Left forelimb (tissue), 1 donor: Measurements from ENCODE around the gene SNX25.
"Not testable (repeated sequence)": the region's sequence is repeated elsewhere in the genome, so short reads cannot be mapped to it uniquely, and the experiment has no call there.

Experiments
- DNase-seq: peaks from one replicate; pipeline ENCODE4 v3.0.0-alpha.2; 2018; ENCODE audit warnings: low spot score

The SNX25 gene

GRCh38 chr4:185307136-185307950 is 97.9 kb downstream of the SNX25 start:
- DNase-seq = no peak

GRCh38 chr4:185309770-185310169 is 100.4 kb downstream of the SNX25 start:
- DNase-seq = no peak

- no peak for DNase-seq
These were observed 101.9 kb downstream of the SNX25 start for GRCh38 chr4:185311113-185311888.

DNA sequence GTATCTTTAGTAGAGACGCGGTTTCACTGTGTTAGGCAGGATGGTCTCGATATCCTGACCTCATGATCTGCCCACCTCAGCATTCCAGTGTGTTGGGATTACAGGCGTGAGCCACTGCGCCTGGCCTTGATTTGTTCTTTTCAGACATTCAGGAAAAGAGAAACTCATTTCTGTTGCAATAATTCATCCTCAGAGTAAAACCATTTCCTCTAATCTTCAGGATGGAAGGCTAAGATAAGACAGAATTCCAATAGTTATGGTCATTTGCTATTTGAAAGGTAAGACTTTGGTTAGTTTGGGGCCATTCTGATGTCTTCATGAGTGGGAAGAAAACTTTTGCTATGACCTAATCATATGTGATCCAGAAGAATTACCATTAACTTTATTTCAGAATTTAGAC is 103.3 kb downstream of the SNX25 start:
- no peak for DNase-seq

DNA sequence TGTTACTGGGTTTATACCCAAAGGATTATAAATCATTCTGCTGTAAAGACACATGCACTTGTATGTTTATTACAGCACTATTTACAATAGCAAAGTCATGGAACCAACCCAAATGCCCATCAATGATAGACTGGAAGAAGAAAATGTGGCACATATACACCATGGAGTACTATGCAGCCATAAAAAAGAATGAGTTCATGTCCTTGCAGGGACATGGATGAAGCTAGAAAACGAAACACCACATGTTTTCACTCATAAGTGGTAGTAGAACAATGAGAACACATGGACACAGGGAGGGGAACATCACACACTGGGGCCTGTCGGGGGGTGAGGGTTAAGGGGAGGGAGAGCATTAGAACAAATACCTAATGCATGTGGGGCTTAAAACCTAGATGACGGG is 108.1 kb downstream of the SNX25 start:
- not testable (repeated sequence) for DNase-seq

DNA sequence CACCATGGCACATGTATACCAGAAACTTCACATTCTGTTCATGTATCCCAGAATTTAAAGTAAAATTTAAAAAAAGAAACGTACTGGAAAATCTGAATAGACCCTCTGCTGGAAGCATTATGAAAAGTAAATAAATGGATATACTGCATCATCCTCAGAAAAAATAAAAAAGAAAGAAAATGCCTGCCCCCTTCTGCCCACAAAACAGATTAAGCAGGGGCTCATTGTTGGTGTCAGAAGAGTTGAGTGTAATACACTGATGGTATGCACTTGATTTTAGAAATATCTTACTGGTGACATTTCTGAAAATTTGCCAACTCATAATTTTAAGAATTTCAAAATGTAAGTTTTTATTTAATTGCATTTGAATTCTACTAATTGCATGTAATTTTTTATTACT is 108.5 kb downstream of the SNX25 start:
- no peak for DNase-seq

GRCh38 chr4:185318679-185319078 is 109.3 kb downstream of the SNX25 start:
- DNase-seq = no peak

DNA sequence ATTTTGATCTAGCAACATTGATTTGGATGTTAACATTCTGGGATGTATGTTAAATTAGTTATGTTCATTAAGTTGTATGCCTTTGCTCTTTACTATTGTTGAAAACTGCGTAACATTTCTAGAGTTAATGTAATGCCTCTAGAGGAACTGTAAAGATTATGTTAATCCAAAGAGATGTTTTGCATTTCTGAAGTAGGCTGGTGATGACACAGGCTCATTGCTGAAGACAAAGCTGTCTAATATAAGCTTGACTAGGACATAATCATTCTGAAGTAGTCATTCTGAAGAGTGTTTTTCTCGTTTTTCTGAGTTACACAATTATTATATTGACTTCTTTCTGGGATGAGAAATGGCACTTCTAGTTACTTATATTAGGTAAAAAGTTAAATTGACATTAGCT is 113.4 kb downstream of the SNX25 start:
- DNase-seq = no peak

- no peak for DNase-seq
These were observed 114.2 kb downstream of the SNX25 start for GRCh38 chr4:185323606-185324005.

GRCh38 chr4:185324361-185324760 is 115.0 kb downstream of the SNX25 start:
- not testable (repeated sequence) for DNase-seq

DNA sequence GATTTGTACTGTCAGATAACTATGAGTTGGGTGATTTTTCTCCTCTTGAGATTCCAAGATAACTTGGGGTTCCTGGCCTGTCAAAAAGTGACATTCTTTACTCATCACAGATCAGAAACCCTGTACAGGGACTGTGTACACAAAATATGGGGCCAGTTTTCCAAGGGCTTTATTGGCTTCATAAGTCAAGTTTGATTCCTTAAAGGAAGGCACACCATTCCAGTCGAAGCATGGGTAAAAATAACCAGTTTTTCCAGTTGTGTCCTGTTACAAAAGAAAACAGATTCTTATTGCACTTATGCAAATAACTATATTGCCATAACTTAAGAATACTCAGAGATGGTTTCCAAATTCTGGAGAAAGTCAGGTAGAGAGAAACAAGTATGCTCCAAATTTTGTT is 116.3 kb downstream of the SNX25 start:
- not testable (repeated sequence) for DNase-seq

- DNase-seq = no peak
These were observed 119.2 kb downstream of the SNX25 start for GRCh38 chr4:185328586-185328985.

- not testable (repeated sequence) for DNase-seq
These were observed 120.6 kb downstream of the SNX25 start for GRCh38 chr4:185329879-185330510.

- no peak for DNase-seq
These were observed 123.4 kb downstream of the SNX25 start for GRCh38 chr4:185332575-185333464.

DNA sequence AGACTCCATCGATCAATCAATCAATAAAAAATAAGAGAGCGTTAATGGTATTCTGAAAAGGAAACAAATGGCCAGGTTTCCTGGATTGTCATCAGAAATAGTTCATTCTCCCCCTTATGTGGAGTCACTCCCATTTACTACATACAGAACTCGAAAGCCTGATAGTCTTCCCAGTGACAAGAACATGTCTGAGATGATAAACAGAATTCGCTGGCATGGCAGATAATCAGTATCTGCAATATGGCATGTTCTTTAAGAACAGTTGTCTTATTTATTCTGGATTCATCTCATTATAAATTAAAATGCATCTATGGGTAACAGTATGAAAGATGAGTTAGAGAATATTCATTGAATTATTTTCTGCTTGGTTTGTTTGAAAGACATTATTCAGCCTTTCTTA is 124.9 kb downstream of the SNX25 start:
- DNase-seq = no peak

GRCh38 chr4:185335579-185335978 is 126.2 kb downstream of the SNX25 start:
- DNase-seq = no peak

GRCh38 chr4:185339941-185340340 is 130.5 kb downstream of the SNX25 start:
- no peak for DNase-seq

GRCh38 chr4:185341377-185341776 is 132.0 kb downstream of the SNX25 start:
- DNase-seq = no peak

DNA sequence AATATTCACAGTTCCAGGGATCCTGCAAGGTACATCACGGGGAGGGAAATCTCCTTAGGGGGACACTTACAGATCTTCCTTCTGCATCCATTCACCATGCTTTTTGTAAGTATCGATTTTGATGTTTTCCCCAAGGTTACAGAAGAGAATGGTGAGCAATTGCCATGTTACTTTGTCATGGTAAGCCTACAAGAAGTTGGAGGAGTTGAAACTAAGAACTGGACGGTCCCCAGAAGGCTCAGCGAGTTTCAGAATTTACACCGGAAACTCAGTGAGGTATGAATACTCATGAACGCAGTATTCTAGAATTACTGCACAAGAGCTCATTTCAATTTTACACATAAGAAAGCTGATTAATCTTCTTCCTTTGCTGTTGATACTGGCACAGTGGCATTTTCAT is 132.4 kb downstream of the SNX25 start:
- no peak for DNase-seq

DNA sequence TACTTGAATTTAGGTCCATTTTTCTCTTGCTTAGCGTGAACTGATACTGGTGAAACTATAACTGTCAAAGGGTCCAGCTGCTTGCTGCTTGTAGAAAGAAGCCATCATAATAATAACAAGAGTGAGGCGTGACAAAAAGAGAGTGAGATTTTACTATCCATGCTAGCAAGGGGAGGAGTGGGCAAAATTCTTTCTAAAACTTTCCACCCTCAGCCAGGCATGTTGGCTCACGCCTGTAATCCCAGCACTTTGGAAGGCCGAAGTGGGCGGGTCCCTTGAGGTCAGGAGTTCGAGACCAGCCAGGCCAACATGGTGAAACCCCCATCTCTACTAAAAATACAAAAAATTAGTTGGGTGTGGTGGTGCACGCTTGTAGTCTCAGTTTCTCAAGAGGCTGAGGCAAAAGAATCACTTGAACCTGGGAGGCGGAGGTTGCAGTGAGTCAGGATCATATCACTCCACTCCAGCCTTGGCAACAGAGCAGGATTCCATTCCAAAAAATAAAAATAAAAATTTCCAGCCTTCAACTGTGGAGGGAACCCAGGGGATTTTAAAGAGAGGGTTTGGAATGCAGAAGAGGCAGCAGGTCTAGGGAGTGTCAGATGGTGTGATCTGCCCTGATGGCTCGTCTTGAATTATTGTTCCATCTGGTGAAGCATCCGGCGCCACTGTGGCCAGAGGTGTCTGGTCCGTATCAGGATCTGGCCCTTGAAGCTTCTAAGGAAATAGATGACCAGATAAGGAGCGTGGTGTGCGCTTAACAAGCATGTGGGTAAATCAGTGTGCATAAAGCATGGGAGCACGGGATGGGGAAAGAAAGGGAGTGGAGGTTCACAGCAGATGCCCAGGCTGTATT is 134.6 kb downstream of the SNX25 start:
- no peak for DNase-seq
